ENCODE results near the gene MED12. TPM values are rescaled to one million over a fixed set of nuclear protein-coding genes. Genes with fewer than 3 reads are reported as not detected.
A peak's percentile ranks its signal among the peaks of the same experiment; 100 is the strongest.

The MED12 gene
- total RNA-seq, 2 experiments from 2014 or later: 49.2 to 52.0 TPM

GRCh38 chrX:71109051-71109450 lies 9.3 kb upstream of the MED12 start:
- peaks cover 43% of the 10 kb centered on the region for H3K4me1 Mint-ChIP-seq (ENCODE audit: low read depth)
- H3K4me3 Mint-ChIP-seq: peak overlapping the region; percentile 88
- no peak for TF ChIP-seq CTCF (IDR thresholded peaks at IDR 0.05)
- ATAC-seq (no peak), DNase-seq (no peak)
- peak overlapping the region; percentile 99 for H3K27ac Mint-ChIP-seq
- ChIA-PET POLR2A (interaction anchor here (1.0 kb wide), 1 partner anchor 19 kb away, joined by 4 read pairs; no protein-coding TSS in a partner anchor), CTCF (interaction anchor here (1.7 kb wide), 1 partner anchor 8 kb away, joined by 6 read pairs; no protein-coding TSS in a partner anchor)
- no peaks in the 10 kb centered on the region for H3K27me3 Mint-ChIP-seq
- H3K9me3 Mint-ChIP-seq: no peaks in the 10 kb centered on the region
- H3K36me3 Mint-ChIP-seq (ENCODE audit: low read depth): peaks cover 67% of the 10 kb centered on the region
- intact Hi-C loops (cut with micrococcal nuclease): loop anchor here (10.0 kb wide), 2 partner anchors 146 to 426 kb away; partner anchors contain the start of genes OGT and ZMYM3

- H3K9me3 Mint-ChIP-seq: no peaks in the 10 kb centered on the region
- H3K4me3 Mint-ChIP-seq: peak within 1 kb of the TSS; percentile 88
- CTCF ChIA-PET: interaction anchor here (0.8 to 1.4 kb wide), 6 partner anchors 8 to 18 kb away, joined by 3 to 9 read pairs (median 3); no protein-coding TSS in a partner anchor
- H3K27ac Mint-ChIP-seq: peak within 1 kb of the TSS; percentile 99
- POLR2A ChIA-PET: interaction anchor here (0.7 to 4.0 kb wide), 7 partner anchors 10 to 180 kb away, joined by 3 to 43 read pairs (median 3); no protein-coding TSS in a partner anchor
- intact Hi-C loops (cut with micrococcal nuclease): loop anchor here (5.0 kb wide), 1 partner anchor 44 kb away; the partner anchor contains the start of gene SNX12
- no peak for TF ChIP-seq CTCF (IDR thresholded peaks at IDR 0.05)
- peaks cover 30% of the 10 kb centered on the region for H3K4me1 Mint-ChIP-seq (ENCODE audit: low read depth)
- DNase-seq: peak; percentile 83
- peaks cover 49% of the 10 kb centered on the region for H3K36me3 Mint-ChIP-seq (ENCODE audit: low read depth)
- no peaks in the 10 kb centered on the region for H3K27me3 Mint-ChIP-seq
- peak; percentile 84 for ATAC-seq
These were observed 7.1 kb upstream of the MED12 start, which contains the start of gene IL2RG for GRCh38 chrX:71111141-71111843. Gene IL2RG (minus strand): TSS chrX:71111577. CDS start chrX:71111539, 38 bp downstream.

- CTCF ChIA-PET: interaction anchor here (0.8 to 1.4 kb wide), 7 partner anchors 9 to 18 kb away, joined by 3 to 9 read pairs (median 3); no protein-coding TSS in a partner anchor
- ATAC-seq (peak; percentile 34), DNase-seq (peak; percentile 30)
- Mint-ChIP-seq H3K27ac (peak overlapping the region; percentile 99), H3K27me3 (no peaks in the 10 kb centered on the region), H3K4me3 (peak overlapping the region; percentile 88), H3K36me3 (ENCODE audit: low read depth) (peaks cover 45% of the 10 kb centered on the region), H3K9me3 (no peaks in the 10 kb centered on the region), H3K4me1 (ENCODE audit: low read depth) (peaks cover 26% of the 10 kb centered on the region)
- POLR2A ChIA-PET: interaction anchor here (1.0 to 4.0 kb wide), 5 partner anchors 11 to 71 kb away, joined by 3 to 43 read pairs (median 3); no protein-coding TSS in a partner anchor
- intact Hi-C loops (cut with micrococcal nuclease): loop anchor here (5.0 kb wide), 1 partner anchor 45 kb away; the partner anchor contains the start of gene SNX12
- TF ChIP-seq CTCF (IDR thresholded peaks at IDR 0.05): no peak
These were observed 6.4 kb upstream of the MED12 start for GRCh38 chrX:71111921-71112431.

- Mint-ChIP-seq H3K27ac (peak overlapping the region; percentile 59), H3K4me3 (peak overlapping the region; percentile 79), H3K4me1 (ENCODE audit: low read depth) (peaks cover 32% of the 10 kb centered on the region), H3K9me3 (no peaks in the 10 kb centered on the region), H3K36me3 (ENCODE audit: low read depth) (peaks cover 11% of the 10 kb centered on the region), H3K27me3 (no peaks in the 10 kb centered on the region)
- DNase-seq (no peak), ATAC-seq (no peak)
- TF ChIP-seq CTCF (IDR thresholded peaks at IDR 0.05): no peak
- ChIA-PET POLR2A (interaction anchor here (0.8 to 1.7 kb wide), 4 partner anchors 15 to 249 kb away, joined by 3 to 8 read pairs (median 5); partner anchors contain the start of gene NONO), CTCF (interaction anchor here (2.4 to 3.3 kb wide), 2 partner anchors 17 to 20 kb away, joined by 5 to 19 read pairs; no protein-coding TSS in a partner anchor)
- intact Hi-C loops (cut with micrococcal nuclease): no loop called here
These were observed 1.0 kb upstream of the MED12 start for GRCh38 chrX:71117358-71117757.
